ENCODE results near the gene P2RX2.

The P2RX2 gene

GRCh38 chr12:132583411-132583710, 35.2 kb upstream of the P2RX2 start:
- H3K4me3 ChIP-seq (ENCODE audit: low read length) = no peak overlapping the region
- no peaks in the 10 kb centered on the region for H3K27me3 ChIP-seq (ENCODE audit: control insufficient read depth, low read length)
- no peak for TF ChIP-seq EZH2phosphoT487 (IDR thresholded peaks at IDR 0.05; ENCODE audit: borderline replicate concordance, low read length)
- no peak for TF ChIP-seq CTCF (IDR thresholded peaks at IDR 0.05; ENCODE audit: low read depth, low read length, poor library complexity, severe bottlenecking)

DNA sequence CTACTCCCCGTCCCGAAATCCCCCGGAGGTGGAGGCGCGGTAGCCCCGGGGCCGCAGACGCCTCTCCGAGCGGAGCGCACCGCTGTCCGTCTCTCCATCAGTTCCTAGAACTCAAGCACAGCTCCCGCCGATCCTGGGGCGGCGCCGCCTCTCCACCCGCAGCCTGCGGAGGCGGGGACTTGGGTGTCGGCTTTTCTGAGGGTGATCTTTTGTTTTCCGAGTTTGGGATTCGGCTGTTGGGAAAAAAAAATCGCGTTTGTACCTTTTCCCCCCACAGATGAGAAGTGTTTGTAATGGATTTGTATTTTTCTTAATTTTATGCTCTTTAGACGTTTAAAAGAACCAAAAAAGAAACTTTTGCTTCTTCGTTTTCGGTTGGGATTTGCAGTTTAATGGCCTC, 34.8 kb upstream of the P2RX2 start:
- H3K4me3 ChIP-seq (ENCODE audit: low read length) = no peak overlapping the region
- H3K36me3 ChIP-seq (ENCODE audit: control insufficient read depth, low read length) = peaks cover 9% of the 10 kb centered on the region
- no peaks in the 10 kb centered on the region for H3K9me3 ChIP-seq (ENCODE audit: control insufficient read depth, insufficient read depth, low read length)
- no peak overlapping the region for H3K4me2 ChIP-seq (ENCODE audit: low read length)
- no peaks in the 10 kb centered on the region for H3K27me3 ChIP-seq (ENCODE audit: control insufficient read depth, low read length)
- no peaks in the 10 kb centered on the region for H3K79me2 ChIP-seq (ENCODE audit: control insufficient read depth, low read length)
- H3K4me1 ChIP-seq (ENCODE audit: control insufficient read depth, low read length) = no peaks in the 10 kb centered on the region
- no peaks in the 10 kb centered on the region for H3K9me2 ChIP-seq (replicated peaks; ENCODE audit: control insufficient read depth, low read length)
- no peak overlapping the region for H3K27ac ChIP-seq (ENCODE audit: low read depth, low read length)
- peaks cover 4% of the 10 kb centered on the region; the same call in 1 of the 2 replicates for H3F3A ChIP-seq (ENCODE audit: control insufficient read depth, insufficient read depth)
- TF ChIP-seq EZH2phosphoT487 (IDR thresholded peaks at IDR 0.05; ENCODE audit: borderline replicate concordance, low read length) = no peak
- TF ChIP-seq CTCF (IDR thresholded peaks at IDR 0.05; ENCODE audit: low read depth, low read length, poor library complexity, severe bottlenecking) = no peak
- no peaks in the 10 kb centered on the region for H4K20me1 ChIP-seq (ENCODE audit: control insufficient read depth, insufficient read depth, low read depth, low read length)

More at GRCh38 chr12:132583411-132583710, 35.2 kb upstream of the P2RX2 start:
- Histone ChIP-seq H3K9me3 (ENCODE audit: control insufficient read depth, insufficient read depth, low read length) (no peaks in the 10 kb centered on the region), H3F3A (ENCODE audit: control insufficient read depth, insufficient read depth) (peaks cover 4% of the 10 kb centered on the region; the same call in 1 of the 2 replicates), H3K27ac (ENCODE audit: low read depth, low read length) (no peak overlapping the region), H4K20me1 (ENCODE audit: control insufficient read depth, insufficient read depth, low read depth, low read length) (no peaks in the 10 kb centered on the region), H3K36me3 (ENCODE audit: control insufficient read depth, low read length) (peaks cover 11% of the 10 kb centered on the region), H3K79me2 (ENCODE audit: control insufficient read depth, low read length) (no peaks in the 10 kb centered on the region), H3K4me2 (ENCODE audit: low read length) (no peak overlapping the region), H3K4me1 (ENCODE audit: control insufficient read depth, low read length) (no peaks in the 10 kb centered on the region), H3K9me2 (replicated peaks; ENCODE audit: control insufficient read depth, low read length) (no peaks in the 10 kb centered on the region)

DNA sequence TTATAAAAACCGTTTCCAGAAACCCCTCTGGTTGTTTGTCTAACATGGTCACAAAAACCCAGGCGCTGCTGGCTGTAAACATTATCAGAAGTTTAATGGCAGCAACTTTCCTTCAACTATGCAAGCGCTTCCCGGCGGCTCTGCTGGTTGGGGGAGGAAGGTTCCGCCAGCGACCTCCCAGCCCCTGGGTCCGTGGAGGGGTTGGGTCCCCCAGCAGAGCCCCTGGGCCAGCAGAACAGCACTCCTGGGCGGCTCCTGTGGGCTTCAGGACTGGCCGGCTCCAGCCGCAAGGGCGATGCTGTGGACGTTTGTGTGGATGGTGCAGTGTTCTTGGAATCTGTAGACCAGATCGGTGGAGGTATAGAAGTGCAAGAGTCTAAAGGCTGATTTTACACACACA, 34.1 kb upstream of the P2RX2 start:
- peaks cover 9% of the 10 kb centered on the region for H3K36me3 ChIP-seq (ENCODE audit: control insufficient read depth, low read length)
- no peaks in the 10 kb centered on the region for H3K79me2 ChIP-seq (ENCODE audit: control insufficient read depth, low read length)
- no peak overlapping the region for H3K4me3 ChIP-seq (ENCODE audit: low read length)
- H3F3A ChIP-seq (ENCODE audit: control insufficient read depth, insufficient read depth) = peaks cover 4% of the 10 kb centered on the region; the same call in 1 of the 2 replicates
- no peak for TF ChIP-seq EZH2phosphoT487 (IDR thresholded peaks at IDR 0.05; ENCODE audit: borderline replicate concordance, low read length)
- TF ChIP-seq CTCF (IDR thresholded peaks at IDR 0.05; ENCODE audit: low read depth, low read length, poor library complexity, severe bottlenecking) = no peak
- no peak overlapping the region for H3K4me2 ChIP-seq (ENCODE audit: low read length)
- H3K9me3 ChIP-seq (ENCODE audit: control insufficient read depth, insufficient read depth, low read length) = no peaks in the 10 kb centered on the region
- H3K27ac ChIP-seq (ENCODE audit: low read depth, low read length) = no peak overlapping the region
- H4K20me1 ChIP-seq (ENCODE audit: control insufficient read depth, insufficient read depth, low read depth, low read length) = no peaks in the 10 kb centered on the region
- no peaks in the 10 kb centered on the region for H3K4me1 ChIP-seq (ENCODE audit: control insufficient read depth, low read length)
- no peaks in the 10 kb centered on the region for H3K9me2 ChIP-seq (replicated peaks; ENCODE audit: control insufficient read depth, low read length)
- H3K27me3 ChIP-seq (ENCODE audit: control insufficient read depth, low read length) = no peaks in the 10 kb centered on the region

GRCh38 chr12:132585177-132585576, 33.4 kb upstream of the P2RX2 start:
- no peak overlapping the region for H3K4me3 ChIP-seq (ENCODE audit: low read length)
- H3K9me3 ChIP-seq (ENCODE audit: control insufficient read depth, insufficient read depth, low read length) = no peaks in the 10 kb centered on the region
- H3K27ac ChIP-seq (ENCODE audit: low read depth, low read length) = no peak overlapping the region
- H3K79me2 ChIP-seq (ENCODE audit: control insufficient read depth, low read length) = no peaks in the 10 kb centered on the region
- no peaks in the 10 kb centered on the region for H3K4me1 ChIP-seq (ENCODE audit: control insufficient read depth, low read length)
- H3F3A ChIP-seq (ENCODE audit: control insufficient read depth, insufficient read depth) = peaks cover 4% of the 10 kb centered on the region; the same call in 1 of the 2 replicates
- peaks cover 9% of the 10 kb centered on the region for H3K36me3 ChIP-seq (ENCODE audit: control insufficient read depth, low read length)
- no peaks in the 10 kb centered on the region for H3K27me3 ChIP-seq (ENCODE audit: control insufficient read depth, low read length)
- H3K4me2 ChIP-seq (ENCODE audit: low read length) = no peak overlapping the region
- TF ChIP-seq CTCF (IDR thresholded peaks at IDR 0.05; ENCODE audit: low read depth, low read length, poor library complexity, severe bottlenecking) (no peak), EZH2phosphoT487 (IDR thresholded peaks at IDR 0.05; ENCODE audit: borderline replicate concordance, low read length) (no peak)
- no peaks in the 10 kb centered on the region for H4K20me1 ChIP-seq (ENCODE audit: control insufficient read depth, insufficient read depth, low read depth, low read length)
- no peaks in the 10 kb centered on the region for H3K9me2 ChIP-seq (replicated peaks; ENCODE audit: control insufficient read depth, low read length)
